Kidney epithelial cell (primary cell): ENCODE measurements around the gene DBH. TPM values are rescaled to one million over a fixed set of nuclear protein-coding genes. Genes with fewer than 3 reads are reported as not detected.
A peak's percentile ranks its signal among the peaks of the same experiment; 100 is the strongest.

Experiments used
- DNase-seq: peaks from one replicate; pipeline ENCODE4 v3.0.0-alpha.2; 2010; ENCODE audit warnings: low read depth
- H3K27me3 ChIP-seq: 2 replicates; pipeline ENCODE4 v1.6.0; 2011; ENCODE audit warnings: low read length; ENCODE audit not compliant: control insufficient read depth, insufficient read depth
- H3K36me3 ChIP-seq: 2 replicates; pipeline ENCODE4 v1.5.1; 2011; ENCODE audit warnings: low read length; ENCODE audit not compliant: control insufficient read depth, insufficient read depth
- H3K4me3 ChIP-seq: 2 replicates; pipeline ENCODE4 v1.5.1; 2011; ENCODE audit warnings: low read depth, mild to moderate bottlenecking, control low read depth, low read length
- total RNA-seq: library from RNA; depleted of rRNA; stranded (reverse); fragments of >200 nt; gene quantifications from 2 replicates; pipeline ENCODE4 v1.2.3, GENCODE V29; 2015
- TF ChIP-seq, protein P1 (sequence below): IDR thresholded peaks from 2 replicates; pipeline ENCODE4 v1.5.1; 2011; ENCODE audit warnings: mild to moderate bottlenecking, moderate library complexity, low read length, control low read depth, inconsistent platforms; ENCODE audit not compliant: insufficient read depth, poor library complexity, severe bottlenecking

Gene DBH
- total RNA-seq, 1 donor from 2014 or later = not detected

DNA sequence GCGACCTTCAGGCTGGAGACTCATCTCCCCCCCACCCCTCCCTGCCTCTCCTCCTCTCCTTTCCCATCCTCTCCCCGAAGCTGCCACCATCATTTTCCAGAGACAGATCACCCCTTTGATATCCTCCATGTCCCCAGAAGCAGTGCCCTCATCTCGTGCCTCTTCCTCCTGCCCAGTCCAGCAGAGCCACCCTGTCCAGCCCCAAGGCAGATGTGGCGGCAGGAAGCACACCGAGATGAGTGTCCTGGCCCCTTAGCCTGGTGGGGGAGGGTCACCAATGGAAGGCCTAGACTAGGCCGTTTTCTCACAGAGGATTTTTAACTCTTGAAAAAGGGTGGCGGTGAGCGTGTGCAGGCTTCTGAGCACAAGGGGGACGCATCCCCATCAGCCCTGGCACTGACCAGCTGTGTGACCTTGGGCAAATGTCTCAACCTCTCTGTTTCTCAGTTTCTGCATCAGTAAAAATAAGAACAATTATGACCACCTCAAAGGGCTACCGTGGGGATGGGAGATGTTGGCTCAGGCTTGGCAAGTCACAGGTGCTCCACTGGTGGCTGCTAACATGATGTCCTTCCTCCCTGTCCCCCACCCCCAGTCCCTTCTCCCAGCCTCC lies 53.1 kb downstream of the DBH start:
- Histone ChIP-seq H3K27me3 (peaks cover 12% of the 10 kb centered on the region), H3K4me3 (no peak overlapping the region), H3K36me3 (no peaks in the 10 kb centered on the region)
- TF ChIP-seq, protein P1, sequence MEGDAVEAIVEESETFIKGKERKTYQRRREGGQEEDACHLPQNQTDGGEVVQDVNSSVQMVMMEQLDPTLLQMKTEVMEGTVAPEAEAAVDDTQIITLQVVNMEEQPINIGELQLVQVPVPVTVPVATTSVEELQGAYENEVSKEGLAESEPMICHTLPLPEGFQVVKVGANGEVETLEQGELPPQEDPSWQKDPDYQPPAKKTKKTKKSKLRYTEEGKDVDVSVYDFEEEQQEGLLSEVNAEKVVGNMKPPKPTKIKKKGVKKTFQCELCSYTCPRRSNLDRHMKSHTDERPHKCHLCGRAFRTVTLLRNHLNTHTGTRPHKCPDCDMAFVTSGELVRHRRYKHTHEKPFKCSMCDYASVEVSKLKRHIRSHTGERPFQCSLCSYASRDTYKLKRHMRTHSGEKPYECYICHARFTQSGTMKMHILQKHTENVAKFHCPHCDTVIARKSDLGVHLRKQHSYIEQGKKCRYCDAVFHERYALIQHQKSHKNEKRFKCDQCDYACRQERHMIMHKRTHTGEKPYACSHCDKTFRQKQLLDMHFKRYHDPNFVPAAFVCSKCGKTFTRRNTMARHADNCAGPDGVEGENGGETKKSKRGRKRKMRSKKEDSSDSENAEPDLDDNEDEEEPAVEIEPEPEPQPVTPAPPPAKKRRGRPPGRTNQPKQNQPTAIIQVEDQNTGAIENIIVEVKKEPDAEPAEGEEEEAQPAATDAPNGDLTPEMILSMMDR = no peak
- no peak for DNase-seq

DNA sequence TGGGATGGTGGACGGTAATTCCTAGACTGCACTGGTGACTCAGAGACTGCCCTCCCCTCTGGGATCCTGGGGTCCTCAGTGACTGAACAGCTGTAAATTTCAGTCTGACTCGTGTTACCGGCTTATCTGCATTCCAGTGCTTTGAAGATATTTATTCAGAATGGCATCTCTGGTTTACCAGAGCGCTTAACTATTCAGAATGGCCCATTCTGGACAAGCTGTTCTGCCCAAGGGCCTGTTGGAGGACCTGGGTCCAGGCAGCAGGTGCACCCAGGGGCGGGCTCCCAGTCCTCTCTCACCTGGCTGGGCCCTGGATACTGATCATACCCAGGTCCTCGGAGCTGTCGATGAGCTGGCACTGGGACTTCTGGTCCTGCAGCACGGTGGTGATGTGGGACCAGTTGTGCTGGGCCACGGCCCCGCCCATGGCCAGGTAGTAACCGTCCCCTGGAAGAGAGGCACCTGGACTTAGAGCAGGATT lies 54.0 kb downstream of the DBH start:
- DNase-seq = peak; percentile 23
- TF ChIP-seq, protein P1 = no peak
- Histone ChIP-seq H3K4me3 (no peak overlapping the region), H3K36me3 (no peaks in the 10 kb centered on the region), H3K27me3 (peaks cover 12% of the 10 kb centered on the region)

DNA sequence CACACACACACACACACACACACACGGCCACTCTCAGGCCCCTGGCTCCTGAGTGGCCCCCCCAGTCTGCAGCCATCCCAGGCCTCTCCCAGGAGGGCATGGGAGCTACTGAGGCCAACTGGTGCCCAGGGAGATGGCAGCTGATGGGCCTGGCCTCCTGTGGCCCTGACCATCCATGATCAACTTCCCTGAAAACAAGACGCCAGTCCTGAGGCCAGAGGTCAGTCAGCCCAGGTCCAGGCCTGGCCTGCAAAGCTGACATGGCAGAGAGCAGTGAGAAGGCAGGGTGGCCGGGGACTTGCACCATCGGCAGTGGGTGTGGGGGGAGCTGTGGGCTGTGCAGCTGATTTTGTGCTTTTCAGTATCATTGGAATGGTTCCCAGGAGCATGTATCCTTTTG lies 55.0 kb downstream of the DBH start:
- Histone ChIP-seq H3K36me3 (no peaks in the 10 kb centered on the region), H3K4me3 (no peak overlapping the region), H3K27me3 (peaks cover 16% of the 10 kb centered on the region)
- TF ChIP-seq, protein P1 = no peak
- DNase-seq = no peak

DNA sequence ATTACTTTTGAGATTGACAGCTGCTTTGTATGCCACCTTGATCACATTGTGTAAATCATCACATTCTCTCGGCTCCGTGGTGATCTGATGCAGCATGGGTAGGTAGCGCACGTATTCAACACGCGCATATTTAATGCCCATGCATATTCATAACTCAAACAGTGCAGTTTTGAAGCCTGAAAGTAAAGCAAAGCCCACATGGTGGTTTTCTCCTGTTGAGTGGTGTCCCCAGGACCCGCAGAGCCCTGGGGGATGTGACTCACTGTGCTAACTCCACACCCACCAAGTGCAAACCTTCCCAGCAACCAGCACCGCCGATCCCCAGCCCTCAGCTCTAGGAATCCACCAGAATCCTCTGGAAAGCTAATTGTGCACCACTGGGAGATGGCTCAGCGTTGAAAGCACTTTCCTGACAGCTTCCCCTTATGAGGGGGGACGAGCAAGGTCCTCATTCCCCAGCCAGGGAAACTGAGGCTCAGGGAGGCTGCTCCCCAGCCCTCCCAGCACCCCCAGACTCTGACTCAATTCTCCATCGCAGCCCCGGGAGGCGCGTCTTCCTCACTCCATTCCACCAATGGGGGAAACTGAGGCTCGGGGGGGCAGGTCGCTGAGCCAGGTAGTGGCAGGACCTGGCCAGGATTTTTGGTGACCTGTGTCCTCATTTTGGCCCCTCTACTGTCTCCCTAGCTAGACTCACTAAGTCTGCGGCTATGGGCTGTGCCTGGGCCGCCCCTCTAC lies 55.6 kb downstream of the DBH start:
- TF ChIP-seq, protein P1 = no peak
- Histone ChIP-seq H3K4me3 (no peak overlapping the region), H3K36me3 (no peaks in the 10 kb centered on the region), H3K27me3 (peaks cover 14% of the 10 kb centered on the region)
- no peak for DNase-seq

DNA sequence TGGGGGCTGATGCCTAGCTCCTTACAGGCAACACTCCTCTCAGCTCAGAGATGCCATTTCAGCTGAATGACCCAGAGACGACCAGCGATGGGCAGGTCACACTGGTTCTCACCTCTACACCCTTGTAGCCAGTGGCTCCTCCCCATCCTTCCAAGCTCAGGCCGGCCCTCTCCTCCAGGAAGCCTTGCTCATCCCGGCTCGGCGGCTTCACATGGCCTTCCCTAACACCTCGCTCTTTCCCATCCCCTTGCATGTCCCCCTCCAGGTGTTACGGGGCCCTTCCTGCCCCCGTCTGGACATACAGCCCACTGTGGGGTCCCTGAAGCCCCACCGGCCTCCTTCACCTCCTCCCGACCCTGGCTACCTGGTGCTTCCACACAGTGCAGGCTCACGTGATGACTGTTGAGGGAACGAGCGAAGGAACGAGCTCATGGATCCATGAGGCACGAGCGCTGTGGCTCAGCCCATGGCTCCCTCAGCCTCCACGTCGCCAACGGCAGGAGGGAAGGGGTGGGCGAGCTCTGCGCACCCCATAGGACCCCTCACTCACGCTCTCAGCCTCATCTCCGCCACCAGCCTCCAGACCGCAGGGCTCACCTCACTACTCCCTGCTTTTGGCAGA lies 56.3 kb downstream of the DBH start:
- no peak for DNase-seq
- TF ChIP-seq, protein P1 = no peak
- Histone ChIP-seq H3K27me3 (peaks cover 12% of the 10 kb centered on the region), H3K36me3 (no peaks in the 10 kb centered on the region), H3K4me3 (no peak overlapping the region)
